GM23338 (cell line): ENCODE results near the gene SETMAR. TPM values are rescaled to one million over a fixed set of nuclear protein-coding genes. Genes with fewer than 3 reads are reported as not detected.

Source experiments
- ATAC-seq: fragments of 200-7000 bp; cut with Tn5 transposase; 3 replicates; pipeline ENCODE4 v1.9.1; 2020
- DNase-seq: peaks from one replicate; pipeline ENCODE4 v3.0.0-alpha.2; 2015; ENCODE audit warnings: low spot score
- H2AFZ ChIP-seq: fragments of 200-600 bp; sonication (generic); 2 replicates; pipeline ENCODE4 v1.8.0; 2016; ENCODE audit warnings: antibody characterized with exemption, mild to moderate bottlenecking, moderate library complexity
- H3F3A ChIP-seq: fragments of 200-600 bp; sonication (generic); replicated peaks from 2 replicates; pipeline ENCODE4 v1.8.0; 2017; ENCODE audit warnings: antibody characterized with exemption, mixed run types, low read depth
- H3K27ac ChIP-seq: fragments of 200-600 bp; sonication (generic); 2 replicates; pipeline ENCODE4 v1.6.1; 2016; ENCODE audit warnings: low read depth
- H3K27me3 ChIP-seq: fragments of 200-600 bp; sonication (generic); 2 replicates; pipeline ENCODE4 v1.8.0; 2016; ENCODE audit warnings: mild to moderate bottlenecking, mixed run types, moderate library complexity; ENCODE audit not compliant: insufficient read depth
- H3K36me3 ChIP-seq: fragments of 200-600 bp; sonication (generic); 2 replicates; pipeline ENCODE4 v1.8.0; 2016; ENCODE audit warnings: mild to moderate bottlenecking; ENCODE audit not compliant: insufficient read depth
- H3K4me1 ChIP-seq: fragments of 200-600 bp; sonication (generic); 2 replicates; pipeline ENCODE4 v1.8.0; 2016; ENCODE audit warnings: mild to moderate bottlenecking, moderate library complexity; ENCODE audit not compliant: insufficient read depth
- H3K4me2 ChIP-seq: fragments of 200-600 bp; sonication (generic); 2 replicates; pipeline ENCODE4 v1.7.1; 2017; ENCODE audit warnings: mixed run types
- H3K4me3 ChIP-seq: fragments of 200-600 bp; sonication (generic); 2 replicates; pipeline ENCODE4 v1.6.1; 2016; ENCODE audit warnings: mixed run types
- H3K79me2 ChIP-seq: fragments of 200-600 bp; sonication (generic); replicated peaks from 2 replicates; pipeline ENCODE4 v1.8.0; 2017; ENCODE audit warnings: mild to moderate bottlenecking; ENCODE audit not compliant: insufficient read depth
- H3K9me2 ChIP-seq: fragments of 200-600 bp; sonication (generic); 2 replicates; pipeline ENCODE4 v1.8.0; 2017; ENCODE audit not compliant: insufficient read depth
- H4K20me1 ChIP-seq: fragments of 200-600 bp; sonication (generic); replicated peaks from 2 replicates; pipeline ENCODE4 v1.8.0; 2017; ENCODE audit warnings: mild to moderate bottlenecking; ENCODE audit not compliant: insufficient read depth
- H3K27ac Mint-ChIP-seq: 2 replicates; pipeline ENCODE4 v1.8.0; 2020; ENCODE audit warnings: inconsistent platforms, mild to moderate bottlenecking, moderate library complexity, mixed read lengths
- H3K27me3 Mint-ChIP-seq: 3 replicates; pipeline ENCODE4 v1.8.0; 2022; ENCODE audit warnings: low read depth, mild to moderate bottlenecking, moderate library complexity, mixed read lengths, inconsistent platforms; ENCODE audit not compliant: insufficient read depth, poor library complexity
- H3K36me3 Mint-ChIP-seq: 3 replicates; pipeline ENCODE4 v1.8.0; 2021; ENCODE audit warnings: low read depth, mild to moderate bottlenecking, inconsistent platforms, moderate library complexity, mixed read lengths
- H3K4me1 Mint-ChIP-seq: 3 replicates; pipeline ENCODE4 v1.8.0; 2020; ENCODE audit warnings: mild to moderate bottlenecking, inconsistent platforms, mixed read lengths
- H3K4me3 Mint-ChIP-seq: 3 replicates; pipeline ENCODE4 v1.8.0; 2021; ENCODE audit warnings: moderate library complexity, mild to moderate bottlenecking, inconsistent platforms, mixed read lengths
- H3K9me3 Mint-ChIP-seq: 3 replicates; pipeline ENCODE4 v1.8.0; 2020; ENCODE audit warnings: moderate library complexity, mild to moderate bottlenecking, inconsistent platforms, mixed read lengths
- CREB1 ChIP-seq: fragments of 250-450 bp; sonication (Bioruptor Pico); IDR thresholded peaks from 2 replicates; pipeline ENCODE4 v1.5.0; 2020; ENCODE audit warnings: low read depth, mild to moderate bottlenecking, moderate library complexity
- CTCF ChIP-seq, 2 experiments: fragments of 200-600 bp in 1 of 2; sonication (generic) in 1 of 2; conservative IDR thresholded peaks; 2 replicates each; pipeline versions ENCODE4 v1.5.1 to v1.6.1; 2016 to 2017; ENCODE audit warnings: antibody characterized with exemption in 2 of 2, low read depth in 2 of 2, mild to moderate bottlenecking in 2 of 2, moderate library complexity in 1 of 2
- ETS1 ChIP-seq: IDR thresholded peaks from 2 replicates; pipeline ENCODE4 v1.6.1; 2016; ENCODE audit warnings: antibody characterized with exemption
- EZH2 ChIP-seq: fragments of 200-600 bp; sonication (generic); IDR thresholded peaks from one replicate; pipeline ENCODE4 v1.8.0; 2017; ENCODE audit warnings: antibody characterized with exemption, mild to moderate bottlenecking, low read depth; ENCODE audit not compliant: unreplicated experiment
- JUNB ChIP-seq: IDR thresholded peaks from one replicate; pipeline ENCODE4 v1.6.1; 2016; ENCODE audit warnings: antibody characterized with exemption; ENCODE audit not compliant: unreplicated experiment
- NANOG ChIP-seq: IDR thresholded peaks from 2 replicates; pipeline ENCODE4 v1.6.1; 2016; ENCODE audit warnings: antibody characterized with exemption, borderline replicate concordance
- POLR2AphosphoS5 ChIP-seq: IDR thresholded peaks from 2 replicates; pipeline ENCODE4 v1.6.1; 2016; ENCODE audit warnings: antibody characterized with exemption, low read depth
- STAT1 ChIP-seq: IDR thresholded peaks from one replicate; pipeline ENCODE4 v1.6.1; 2016; ENCODE audit warnings: antibody characterized with exemption; ENCODE audit not compliant: unreplicated experiment
- ZNF114 ChIP-seq: fragments of 250-450 bp; sonication (Bioruptor Pico); IDR thresholded peaks from 2 replicates; pipeline ENCODE4 v1.5.0; 2020; ENCODE audit warnings: mild to moderate bottlenecking, moderate library complexity
- ZNF331 ChIP-seq: fragments of 250-450 bp; sonication (Bioruptor Pico); IDR thresholded peaks from 2 replicates; pipeline ENCODE4 v1.5.0; 2020; ENCODE audit warnings: low read depth, mild to moderate bottlenecking, moderate library complexity
- ZNF462 ChIP-seq: fragments of 250-450 bp; sonication (Bioruptor Pico); IDR thresholded peaks from 2 replicates; pipeline ENCODE4 v1.5.0; 2020; ENCODE audit warnings: mild to moderate bottlenecking, moderate library complexity
- polyA plus RNA-seq: library from polyadenylated mRNA; unstranded; fragments of >200 nt; fragmentation: Nextera tagmentation; extraction: Ambion mirVana; gene quantifications from 2 replicates; pipeline ENCODE4 v1.2.1, GENCODE V29; 2016
- total RNA-seq: library from RNA; depleted of rRNA; stranded (reverse); fragments of >200 nt; shearing (Covaris generic); gene quantifications from 2 replicates; pipeline ENCODE4 v1.2.3, GENCODE V29; 2014

SETMAR gene
- total and polyA plus RNA-seq, 2 experiments from 2014 or later: 11.2 to 19.8 TPM

- TF ChIP-seq ZNF462 (CRISPR knock-in tag) (no peak), JUNB (no peak), STAT1 (no peak), EZH2 (no peak), ZNF331 (no peak), ZNF114 (CRISPR knock-in tag) (no peak), NANOG (no peak)
Measured at GRCh38 chr3:4335840-4336562, 32.8 kb downstream of the SETMAR start (continued).

- H2AFZ ChIP-seq: no peak overlapping the region
- Mint-ChIP-seq H3K4me3 (no peak overlapping the region), H3K9me3 (no peaks in the 10 kb centered on the region; the same call in 2 of the 3 replicates), H3K36me3 (no peaks in the 10 kb centered on the region), H3K4me1 (peaks cover 38% of the 10 kb centered on the region), H3K27me3 (peaks cover 3% of the 10 kb centered on the region), H3K27ac (no peak overlapping the region)
- H3K79me2 ChIP-seq: no peaks in the 10 kb centered on the region
- no peak overlapping the region; the same call in 1 of the 2 replicates for H3K4me2 ChIP-seq
- TF ChIP-seq ETS1 (no peak), POLR2AphosphoS5 (no peak), CREB1 (CRISPR knock-in tag) (no peak), EZH2 (no peak), JUNB (no peak), ZNF114 (CRISPR knock-in tag) (no peak), CTCF (conservative IDR thresholded peaks at IDR 0.05; ENCODE audit: low read depth in 2 of 2) (no peak)
- H3K27me3 ChIP-seq: no peaks in the 10 kb centered on the region
- peaks cover 15% of the 10 kb centered on the region for H3K4me1 ChIP-seq
- no peaks in the 10 kb centered on the region for H3K36me3 ChIP-seq
- H3K27ac ChIP-seq: no peak overlapping the region
- no peaks in the 10 kb centered on the region for H3K9me2 ChIP-seq
- no peak overlapping the region for H3K4me3 ChIP-seq
- ATAC-seq: no peak
- H3F3A ChIP-seq: no peaks in the 10 kb centered on the region
- DNase-seq: no peak
- no peaks in the 10 kb centered on the region for H4K20me1 ChIP-seq
Measured at GRCh38 chr3:4336850-4337546, 33.8 kb downstream of the SETMAR start.
